OCI-LY1 (cell line): ENCODE measurements around the gene SLC25A29.

Experiments used
- EZH2 ChIP-seq: fragments of 200-600 bp; sonication (generic), shearing (Covaris generic); IDR thresholded peaks from 2 replicates; pipeline ENCODE4 v1.8.0; 2017; ENCODE audit warnings: borderline replicate concordance, mixed run types, mild to moderate bottlenecking, antibody characterized with exemption, low read length, moderate library complexity, mixed read lengths
- TF ChIP-seq, protein P1 (sequence below): fragments of 200-600 bp; sonication (generic), shearing (Covaris generic); IDR thresholded peaks from 2 replicates; pipeline ENCODE4 v1.5.1; 2017; ENCODE audit warnings: mild to moderate bottlenecking, antibody characterized with exemption, low read length, moderate library complexity, mixed read lengths

DNA sequence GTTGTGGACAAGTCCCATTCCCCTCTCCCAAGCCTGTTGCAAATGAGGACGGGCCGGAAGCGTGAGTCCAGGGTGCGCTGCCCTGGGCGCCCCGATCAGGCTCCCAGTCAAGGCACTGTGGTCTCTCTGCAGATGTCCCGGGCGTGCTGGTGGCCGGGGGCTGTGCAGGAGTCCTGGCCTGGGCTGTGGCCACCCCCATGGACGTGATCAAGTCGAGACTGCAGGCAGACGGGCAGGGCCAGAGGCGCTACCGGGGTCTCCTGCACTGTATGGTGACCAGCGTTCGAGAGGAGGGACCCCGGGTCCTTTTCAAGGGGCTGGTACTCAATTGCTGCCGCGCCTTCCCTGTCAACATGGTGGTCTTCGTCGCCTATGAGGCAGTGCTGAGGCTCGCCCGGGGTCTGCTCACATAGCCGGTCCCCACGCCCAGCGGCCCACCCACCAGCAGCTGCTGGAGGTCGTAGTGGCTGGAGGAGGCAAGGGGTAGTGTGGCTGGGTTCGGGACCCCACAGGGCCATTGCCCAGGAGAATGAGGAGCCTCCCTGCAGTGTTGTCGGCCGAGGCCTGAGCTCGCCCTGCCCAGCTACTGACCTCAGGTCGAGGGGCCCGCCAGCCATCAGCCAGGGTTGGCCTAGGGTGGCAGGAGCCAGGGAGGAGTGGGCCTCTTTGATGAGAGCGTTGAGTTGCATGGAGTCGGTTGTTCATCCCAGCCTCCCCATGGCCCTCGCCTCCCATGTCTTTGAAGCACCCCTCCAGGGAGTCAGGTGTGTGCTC, 23.2 kb upstream of the SLC25A29 start:
- TF ChIP-seq, protein P1, sequence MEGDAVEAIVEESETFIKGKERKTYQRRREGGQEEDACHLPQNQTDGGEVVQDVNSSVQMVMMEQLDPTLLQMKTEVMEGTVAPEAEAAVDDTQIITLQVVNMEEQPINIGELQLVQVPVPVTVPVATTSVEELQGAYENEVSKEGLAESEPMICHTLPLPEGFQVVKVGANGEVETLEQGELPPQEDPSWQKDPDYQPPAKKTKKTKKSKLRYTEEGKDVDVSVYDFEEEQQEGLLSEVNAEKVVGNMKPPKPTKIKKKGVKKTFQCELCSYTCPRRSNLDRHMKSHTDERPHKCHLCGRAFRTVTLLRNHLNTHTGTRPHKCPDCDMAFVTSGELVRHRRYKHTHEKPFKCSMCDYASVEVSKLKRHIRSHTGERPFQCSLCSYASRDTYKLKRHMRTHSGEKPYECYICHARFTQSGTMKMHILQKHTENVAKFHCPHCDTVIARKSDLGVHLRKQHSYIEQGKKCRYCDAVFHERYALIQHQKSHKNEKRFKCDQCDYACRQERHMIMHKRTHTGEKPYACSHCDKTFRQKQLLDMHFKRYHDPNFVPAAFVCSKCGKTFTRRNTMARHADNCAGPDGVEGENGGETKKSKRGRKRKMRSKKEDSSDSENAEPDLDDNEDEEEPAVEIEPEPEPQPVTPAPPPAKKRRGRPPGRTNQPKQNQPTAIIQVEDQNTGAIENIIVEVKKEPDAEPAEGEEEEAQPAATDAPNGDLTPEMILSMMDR: no peak
- TF ChIP-seq EZH2: no peak
